Gastroesophageal sphincter (tissue), 3 donors: ENCODE data around the gene WNK2.

Experiments used
- EP300 ChIP-seq: sonication (generic); formaldehyde crosslinking; IDR thresholded peaks from one replicate; pipeline ENCODE4 v1.6.1; 2017; ENCODE audit warnings: antibody characterized with exemption, mild to moderate bottlenecking
- POLR2A ChIP-seq, 2 donors: fragments of 450-650 bp; IDR thresholded peaks; one replicate each; pipeline ENCODE4 v1.6.1; 2017; ENCODE audit warnings: antibody characterized with exemption in 2 of 2, mild to moderate bottlenecking in 2 of 2, moderate library complexity in 1 of 2
- TF ChIP-seq, protein P1 (sequence below), 4 experiments: fragments of 200-600 bp in 2 of 4; fragments of 450-650 bp in 2 of 4; sonication (generic) in 1 of 4; IDR thresholded peaks; one replicate each; pipeline ENCODE4 v1.5.1; 2017 to 2019; ENCODE audit warnings: antibody characterized with exemption in 4 of 4, mild to moderate bottlenecking in 2 of 4, moderate library complexity in 2 of 4

DNA sequence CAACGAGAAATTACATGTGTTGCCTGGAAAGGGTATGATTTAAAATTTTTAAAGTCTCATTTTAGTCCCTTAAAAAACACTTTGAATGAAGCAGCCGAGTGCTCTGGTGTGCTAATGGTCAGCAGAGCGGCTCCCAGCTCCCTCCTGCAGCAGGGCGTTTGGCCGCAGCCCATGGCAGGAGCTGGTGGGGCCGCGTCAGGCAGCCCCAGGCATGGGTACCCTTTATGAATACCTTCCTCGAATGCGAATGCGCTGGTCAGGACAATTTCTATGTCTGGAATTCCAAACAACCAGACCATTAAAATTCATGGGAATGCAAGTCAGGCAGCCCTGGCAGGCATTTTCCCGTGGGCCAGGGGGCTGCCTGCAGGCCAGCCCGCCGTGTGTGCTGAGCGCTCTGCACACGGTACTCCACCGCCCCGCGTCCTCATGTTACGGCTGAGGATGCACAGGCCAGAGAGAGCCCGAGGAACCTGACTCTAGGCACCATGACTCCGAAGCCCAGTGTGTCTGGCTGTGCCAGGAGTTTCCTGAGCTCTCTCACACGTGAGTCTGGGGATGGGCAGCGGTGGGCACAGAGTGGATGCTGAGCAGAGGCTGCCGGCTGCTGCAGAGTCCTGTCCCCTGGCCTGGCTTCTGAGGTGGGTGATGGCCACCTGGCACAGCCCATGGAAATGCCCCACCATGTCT is 123.7 kb downstream of the WNK2 start:
- TF ChIP-seq POLR2A (IDR thresholded peaks at IDR 0.05): no peak
- TF ChIP-seq, protein P1, sequence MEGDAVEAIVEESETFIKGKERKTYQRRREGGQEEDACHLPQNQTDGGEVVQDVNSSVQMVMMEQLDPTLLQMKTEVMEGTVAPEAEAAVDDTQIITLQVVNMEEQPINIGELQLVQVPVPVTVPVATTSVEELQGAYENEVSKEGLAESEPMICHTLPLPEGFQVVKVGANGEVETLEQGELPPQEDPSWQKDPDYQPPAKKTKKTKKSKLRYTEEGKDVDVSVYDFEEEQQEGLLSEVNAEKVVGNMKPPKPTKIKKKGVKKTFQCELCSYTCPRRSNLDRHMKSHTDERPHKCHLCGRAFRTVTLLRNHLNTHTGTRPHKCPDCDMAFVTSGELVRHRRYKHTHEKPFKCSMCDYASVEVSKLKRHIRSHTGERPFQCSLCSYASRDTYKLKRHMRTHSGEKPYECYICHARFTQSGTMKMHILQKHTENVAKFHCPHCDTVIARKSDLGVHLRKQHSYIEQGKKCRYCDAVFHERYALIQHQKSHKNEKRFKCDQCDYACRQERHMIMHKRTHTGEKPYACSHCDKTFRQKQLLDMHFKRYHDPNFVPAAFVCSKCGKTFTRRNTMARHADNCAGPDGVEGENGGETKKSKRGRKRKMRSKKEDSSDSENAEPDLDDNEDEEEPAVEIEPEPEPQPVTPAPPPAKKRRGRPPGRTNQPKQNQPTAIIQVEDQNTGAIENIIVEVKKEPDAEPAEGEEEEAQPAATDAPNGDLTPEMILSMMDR (IDR thresholded peaks at IDR 0.05): no peak
- TF ChIP-seq EP300: no peak
